ENCODE results near the gene AGAP1.

DNA sequence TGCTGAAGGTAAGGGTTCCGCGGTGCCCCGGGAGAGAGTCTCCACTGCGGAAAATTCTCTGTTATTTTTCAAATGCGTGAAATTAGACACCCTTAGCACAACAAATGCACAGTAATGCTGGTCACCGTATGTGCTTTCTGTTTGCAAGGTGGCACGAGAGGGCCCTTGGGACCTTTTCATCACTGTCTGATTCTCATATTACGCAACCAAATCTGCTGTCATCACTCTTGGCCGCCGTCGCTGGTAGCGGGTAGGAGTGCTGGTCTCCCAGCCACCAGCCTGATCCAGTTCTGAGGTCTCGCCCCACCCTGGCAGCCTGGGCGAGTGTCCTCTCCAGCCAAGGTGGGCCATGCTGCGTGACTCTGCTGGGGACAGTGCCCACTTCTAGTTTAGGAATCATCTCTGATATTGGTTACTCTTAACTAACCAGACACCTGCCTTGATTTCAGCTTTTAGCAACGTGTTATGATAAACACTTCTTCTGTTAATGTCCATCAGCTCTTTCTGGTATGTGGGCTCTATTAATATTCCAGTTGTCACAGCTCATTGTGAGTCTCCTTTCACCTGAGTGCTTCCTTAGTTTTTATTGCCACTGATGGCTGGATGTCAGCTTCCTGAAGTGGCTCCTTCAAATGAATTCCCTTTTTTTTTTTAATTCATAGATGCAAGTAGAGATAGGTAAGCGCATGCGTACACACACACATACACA is 474.9 kb downstream of the AGAP1 start:
- TF ChIP-seq NR3C1 (IDR thresholded peaks at IDR 0.05) (no peak), RAD21 (conservative IDR thresholded peaks at IDR 0.05 in 1 of 2, IDR thresholded peaks at IDR 0.05 in 1 of 2) (no peak), ZSCAN20 (CRISPR knock-in tag; IDR thresholded peaks at IDR 0.05) (no peak), RCOR1 (IDR thresholded peaks at IDR 0.05; ENCODE audit: low read depth, low read length) (no peak), EP300 (IDR thresholded peaks at IDR 0.05) (no peak)
- TF ChIP-seq, protein P1, sequence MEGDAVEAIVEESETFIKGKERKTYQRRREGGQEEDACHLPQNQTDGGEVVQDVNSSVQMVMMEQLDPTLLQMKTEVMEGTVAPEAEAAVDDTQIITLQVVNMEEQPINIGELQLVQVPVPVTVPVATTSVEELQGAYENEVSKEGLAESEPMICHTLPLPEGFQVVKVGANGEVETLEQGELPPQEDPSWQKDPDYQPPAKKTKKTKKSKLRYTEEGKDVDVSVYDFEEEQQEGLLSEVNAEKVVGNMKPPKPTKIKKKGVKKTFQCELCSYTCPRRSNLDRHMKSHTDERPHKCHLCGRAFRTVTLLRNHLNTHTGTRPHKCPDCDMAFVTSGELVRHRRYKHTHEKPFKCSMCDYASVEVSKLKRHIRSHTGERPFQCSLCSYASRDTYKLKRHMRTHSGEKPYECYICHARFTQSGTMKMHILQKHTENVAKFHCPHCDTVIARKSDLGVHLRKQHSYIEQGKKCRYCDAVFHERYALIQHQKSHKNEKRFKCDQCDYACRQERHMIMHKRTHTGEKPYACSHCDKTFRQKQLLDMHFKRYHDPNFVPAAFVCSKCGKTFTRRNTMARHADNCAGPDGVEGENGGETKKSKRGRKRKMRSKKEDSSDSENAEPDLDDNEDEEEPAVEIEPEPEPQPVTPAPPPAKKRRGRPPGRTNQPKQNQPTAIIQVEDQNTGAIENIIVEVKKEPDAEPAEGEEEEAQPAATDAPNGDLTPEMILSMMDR (IDR thresholded peaks at IDR 0.05): no peak
- TF ChIP-seq, protein P2, sequence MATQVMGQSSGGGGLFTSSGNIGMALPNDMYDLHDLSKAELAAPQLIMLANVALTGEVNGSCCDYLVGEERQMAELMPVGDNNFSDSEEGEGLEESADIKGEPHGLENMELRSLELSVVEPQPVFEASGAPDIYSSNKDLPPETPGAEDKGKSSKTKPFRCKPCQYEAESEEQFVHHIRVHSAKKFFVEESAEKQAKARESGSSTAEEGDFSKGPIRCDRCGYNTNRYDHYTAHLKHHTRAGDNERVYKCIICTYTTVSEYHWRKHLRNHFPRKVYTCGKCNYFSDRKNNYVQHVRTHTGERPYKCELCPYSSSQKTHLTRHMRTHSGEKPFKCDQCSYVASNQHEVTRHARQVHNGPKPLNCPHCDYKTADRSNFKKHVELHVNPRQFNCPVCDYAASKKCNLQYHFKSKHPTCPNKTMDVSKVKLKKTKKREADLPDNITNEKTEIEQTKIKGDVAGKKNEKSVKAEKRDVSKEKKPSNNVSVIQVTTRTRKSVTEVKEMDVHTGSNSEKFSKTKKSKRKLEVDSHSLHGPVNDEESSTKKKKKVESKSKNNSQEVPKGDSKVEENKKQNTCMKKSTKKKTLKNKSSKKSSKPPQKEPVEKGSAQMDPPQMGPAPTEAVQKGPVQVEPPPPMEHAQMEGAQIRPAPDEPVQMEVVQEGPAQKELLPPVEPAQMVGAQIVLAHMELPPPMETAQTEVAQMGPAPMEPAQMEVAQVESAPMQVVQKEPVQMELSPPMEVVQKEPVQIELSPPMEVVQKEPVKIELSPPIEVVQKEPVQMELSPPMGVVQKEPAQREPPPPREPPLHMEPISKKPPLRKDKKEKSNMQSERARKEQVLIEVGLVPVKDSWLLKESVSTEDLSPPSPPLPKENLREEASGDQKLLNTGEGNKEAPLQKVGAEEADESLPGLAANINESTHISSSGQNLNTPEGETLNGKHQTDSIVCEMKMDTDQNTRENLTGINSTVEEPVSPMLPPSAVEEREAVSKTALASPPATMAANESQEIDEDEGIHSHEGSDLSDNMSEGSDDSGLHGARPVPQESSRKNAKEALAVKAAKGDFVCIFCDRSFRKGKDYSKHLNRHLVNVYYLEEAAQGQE (IDR thresholded peaks at IDR 0.05): no peak
- TF ChIP-seq, protein P3, sequence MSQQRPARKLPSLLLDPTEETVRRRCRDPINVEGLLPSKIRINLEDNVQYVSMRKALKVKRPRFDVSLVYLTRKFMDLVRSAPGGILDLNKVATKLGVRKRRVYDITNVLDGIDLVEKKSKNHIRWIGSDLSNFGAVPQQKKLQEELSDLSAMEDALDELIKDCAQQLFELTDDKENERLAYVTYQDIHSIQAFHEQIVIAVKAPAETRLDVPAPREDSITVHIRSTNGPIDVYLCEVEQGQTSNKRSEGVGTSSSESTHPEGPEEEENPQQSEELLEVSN (IDR thresholded peaks at IDR 0.05; ENCODE audit: borderline replicate concordance, low read depth): no peak

All from A549 (cell line).